Measurements from ENCODE around the gene TNFRSF12A. TPM values are rescaled to one million over a fixed set of nuclear protein-coding genes. Genes with fewer than 3 reads are reported as not detected.

Gene TNFRSF12A
- total and polyA plus RNA-seq, 9 of the 15 experiments (the other 6 are each of a cell fraction or from before 2014, with no cell fraction given) = 0.41 to 61.8 (median 26.5) TPM

DNA sequence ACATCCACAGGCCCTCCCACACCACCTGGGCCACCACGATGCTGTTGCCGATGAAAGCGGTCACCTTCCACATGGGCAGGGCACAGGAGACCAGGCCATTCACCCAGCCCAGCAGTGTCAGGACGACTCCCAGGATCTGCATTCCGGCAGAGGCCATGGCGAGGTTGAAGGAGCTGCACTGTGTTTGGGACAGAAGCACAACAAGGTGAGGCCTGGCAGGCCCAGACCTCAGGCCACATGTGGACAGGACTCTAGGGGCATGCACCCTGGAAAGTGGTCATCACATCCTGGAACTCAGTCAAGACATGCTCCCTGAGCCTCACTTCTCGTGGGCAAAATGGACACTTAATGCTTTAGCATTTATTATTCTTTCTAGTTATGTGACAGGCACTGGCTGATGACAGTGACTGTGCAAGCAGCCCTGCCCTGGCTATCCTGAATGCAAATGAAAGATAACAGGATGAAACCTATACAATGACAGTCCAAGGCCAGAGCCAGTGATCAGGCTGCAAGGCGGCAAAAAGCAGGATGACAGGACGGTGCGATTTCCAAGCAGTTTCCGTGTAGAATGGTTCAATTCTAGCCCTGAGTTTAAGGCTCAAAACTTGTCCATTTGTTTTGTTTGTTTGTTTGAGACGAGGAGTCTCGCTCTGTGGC lies 4.2 kb upstream of the TNFRSF12A start (continued):
- TF ChIP-seq HDAC1 (IDR thresholded peaks at IDR 0.05) (no peak), FOXA3 (CRISPR knock-in tag; conservative IDR thresholded peaks at IDR 0.05 in 1 of 2, IDR thresholded peaks at IDR 0.05 in 1 of 2) (no peak), ZNF253 (CRISPR knock-in tag; conservative IDR thresholded peaks at IDR 0.05) (no peak), TRIM28 (IDR thresholded peaks at IDR 0.05) (no peak), TFAM (CRISPR knock-in tag; conservative IDR thresholded peaks at IDR 0.05) (no peak), ATF1 (CRISPR knock-in tag; IDR thresholded peaks at IDR 0.05) (no peak), ATF1 (tag; IDR thresholded peaks at IDR 0.05) (0 out of 2 replicates have a peak, but pooled peaks have one; percentile 10), NR2C2 (CRISPR knock-in tag; IDR thresholded peaks at IDR 0.05) (no peak), NR2C2 (tag; IDR thresholded peaks at IDR 0.05) (no peak), ELF4 (CRISPR knock-in tag; IDR thresholded peaks at IDR 0.05) (no peak), RFX1 (IDR thresholded peaks at IDR 0.05) (no peak), NCOA4 (IDR thresholded peaks at IDR 0.05; ENCODE audit: partially characterized antibody) (no peak), C11orf30 (IDR thresholded peaks at IDR 0.05; ENCODE audit: low read depth) (0 out of 2 replicates have a peak, but pooled peaks have one; percentile 17), ZNF41 (CRISPR knock-in tag; conservative IDR thresholded peaks at IDR 0.05) (no peak), BACH1 (tag; IDR thresholded peaks at IDR 0.05) (no peak), GTF2F1 (IDR thresholded peaks at IDR 0.05; ENCODE audit: low read depth, low read length) (no peak), SNRNP70 (optimal IDR thresholded peaks at IDR 0.05; ENCODE audit: low read depth, low read length) (no peak), RBM22 (IDR thresholded peaks at IDR 0.05; ENCODE audit: low read depth, low read length, poor library complexity, severe bottlenecking) (no peak)
- TF ChIP-seq, protein P1, sequence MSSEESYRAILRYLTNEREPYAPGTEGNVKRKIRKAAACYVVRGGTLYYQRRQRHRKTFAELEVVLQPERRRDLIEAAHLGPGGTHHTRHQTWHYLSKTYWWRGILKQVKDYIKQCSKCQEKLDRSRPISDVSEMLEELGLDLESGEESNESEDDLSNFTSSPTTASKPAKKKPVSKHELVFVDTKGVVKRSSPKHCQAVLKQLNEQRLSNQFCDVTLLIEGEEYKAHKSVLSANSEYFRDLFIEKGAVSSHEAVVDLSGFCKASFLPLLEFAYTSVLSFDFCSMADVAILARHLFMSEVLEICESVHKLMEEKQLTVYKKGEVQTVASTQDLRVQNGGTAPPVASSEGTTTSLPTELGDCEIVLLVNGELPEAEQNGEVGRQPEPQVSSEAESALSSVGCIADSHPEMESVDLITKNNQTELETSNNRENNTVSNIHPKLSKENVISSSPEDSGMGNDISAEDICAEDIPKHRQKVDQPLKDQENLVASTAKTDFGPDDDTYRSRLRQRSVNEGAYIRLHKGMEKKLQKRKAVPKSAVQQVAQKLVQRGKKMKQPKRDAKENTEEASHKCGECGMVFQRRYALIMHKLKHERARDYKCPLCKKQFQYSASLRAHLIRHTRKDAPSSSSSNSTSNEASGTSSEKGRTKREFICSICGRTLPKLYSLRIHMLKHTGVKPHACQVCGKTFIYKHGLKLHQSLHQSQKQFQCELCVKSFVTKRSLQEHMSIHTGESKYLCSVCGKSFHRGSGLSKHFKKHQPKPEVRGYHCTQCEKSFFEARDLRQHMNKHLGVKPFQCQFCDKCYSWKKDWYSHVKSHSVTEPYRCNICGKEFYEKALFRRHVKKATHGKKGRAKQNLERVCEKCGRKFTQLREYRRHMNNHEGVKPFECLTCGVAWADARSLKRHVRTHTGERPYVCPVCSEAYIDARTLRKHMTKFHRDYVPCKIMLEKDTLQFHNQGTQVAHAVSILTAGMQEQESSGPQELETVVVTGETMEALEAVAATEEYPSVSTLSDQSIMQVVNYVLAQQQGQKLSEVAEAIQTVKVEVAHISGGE (CRISPR knock-in tag; IDR thresholded peaks at IDR 0.05) = no peak
- TF ChIP-seq, protein P2, sequence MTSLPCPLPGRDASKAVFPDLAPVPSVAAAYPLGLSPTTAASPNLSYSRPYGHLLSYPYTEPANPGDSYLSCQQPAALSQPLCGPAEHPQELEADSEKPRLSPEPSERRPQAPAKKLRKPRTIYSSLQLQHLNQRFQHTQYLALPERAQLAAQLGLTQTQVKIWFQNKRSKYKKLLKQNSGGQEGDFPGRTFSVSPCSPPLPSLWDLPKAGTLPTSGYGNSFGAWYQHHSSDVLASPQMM (CRISPR knock-in tag; IDR thresholded peaks at IDR 0.05) = no peak
- TF ChIP-seq, protein P3, sequence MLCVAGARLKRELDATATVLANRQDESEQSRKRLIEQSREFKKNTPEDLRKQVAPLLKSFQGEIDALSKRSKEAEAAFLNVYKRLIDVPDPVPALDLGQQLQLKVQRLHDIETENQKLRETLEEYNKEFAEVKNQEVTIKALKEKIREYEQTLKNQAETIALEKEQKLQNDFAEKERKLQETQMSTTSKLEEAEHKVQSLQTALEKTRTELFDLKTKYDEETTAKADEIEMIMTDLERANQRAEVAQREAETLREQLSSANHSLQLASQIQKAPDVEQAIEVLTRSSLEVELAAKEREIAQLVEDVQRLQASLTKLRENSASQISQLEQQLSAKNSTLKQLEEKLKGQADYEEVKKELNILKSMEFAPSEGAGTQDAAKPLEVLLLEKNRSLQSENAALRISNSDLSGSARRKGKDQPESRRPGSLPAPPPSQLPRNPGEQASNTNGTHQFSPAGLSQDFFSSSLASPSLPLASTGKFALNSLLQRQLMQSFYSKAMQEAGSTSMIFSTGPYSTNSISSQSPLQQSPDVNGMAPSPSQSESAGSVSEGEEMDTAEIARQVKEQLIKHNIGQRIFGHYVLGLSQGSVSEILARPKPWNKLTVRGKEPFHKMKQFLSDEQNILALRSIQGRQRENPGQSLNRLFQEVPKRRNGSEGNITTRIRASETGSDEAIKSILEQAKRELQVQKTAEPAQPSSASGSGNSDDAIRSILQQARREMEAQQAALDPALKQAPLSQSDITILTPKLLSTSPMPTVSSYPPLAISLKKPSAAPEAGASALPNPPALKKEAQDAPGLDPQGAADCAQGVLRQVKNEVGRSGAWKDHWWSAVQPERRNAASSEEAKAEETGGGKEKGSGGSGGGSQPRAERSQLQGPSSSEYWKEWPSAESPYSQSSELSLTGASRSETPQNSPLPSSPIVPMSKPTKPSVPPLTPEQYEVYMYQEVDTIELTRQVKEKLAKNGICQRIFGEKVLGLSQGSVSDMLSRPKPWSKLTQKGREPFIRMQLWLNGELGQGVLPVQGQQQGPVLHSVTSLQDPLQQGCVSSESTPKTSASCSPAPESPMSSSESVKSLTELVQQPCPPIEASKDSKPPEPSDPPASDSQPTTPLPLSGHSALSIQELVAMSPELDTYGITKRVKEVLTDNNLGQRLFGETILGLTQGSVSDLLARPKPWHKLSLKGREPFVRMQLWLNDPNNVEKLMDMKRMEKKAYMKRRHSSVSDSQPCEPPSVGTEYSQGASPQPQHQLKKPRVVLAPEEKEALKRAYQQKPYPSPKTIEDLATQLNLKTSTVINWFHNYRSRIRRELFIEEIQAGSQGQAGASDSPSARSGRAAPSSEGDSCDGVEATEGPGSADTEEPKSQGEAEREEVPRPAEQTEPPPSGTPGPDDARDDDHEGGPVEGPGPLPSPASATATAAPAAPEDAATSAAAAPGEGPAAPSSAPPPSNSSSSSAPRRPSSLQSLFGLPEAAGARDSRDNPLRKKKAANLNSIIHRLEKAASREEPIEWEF (CRISPR knock-in tag; IDR thresholded peaks at IDR 0.05) = no peak

All from K562 (cell line).